Upper lobe of left lung (tissue), 6 donors: ENCODE measurements around the gene MTCL1. TPM values are rescaled to one million over a fixed set of nuclear protein-coding genes. Genes with fewer than 3 reads are reported as not detected.

Source experiments
- ATAC-seq, 2 donors: fragments of 200-7000 bp; cut with Tn5 transposase; one replicate each; pipeline ENCODE4 v1.9.1; 2022; ENCODE audit warnings: mild to moderate bottlenecking in 2 of 2, moderate library complexity in 2 of 2; ENCODE audit not compliant: low FRiP score in 2 of 2
- DNase-seq, 2 donors: peaks; one replicate each; pipeline ENCODE4 v3.0.0-alpha.2; 2019 to 2020
- H3K27ac ChIP-seq, 4 donors: fragments of 200-600 bp; sonication (generic); one replicate each; pipeline ENCODE4 v1.5.1; 2016 to 2019
- H3K27me3 ChIP-seq, 4 donors: fragments of 200-600 bp; sonication (generic); one replicate each; pipeline ENCODE4 v1.5.1; 2017 to 2019
- H3K36me3 ChIP-seq, 4 donors: fragments of 200-600 bp; sonication (generic); one replicate each; pipeline ENCODE4 v1.5.1; 2016 to 2019
- H3K4me1 ChIP-seq, 4 donors: fragments of 200-600 bp; sonication (generic); one replicate each; pipeline ENCODE4 v1.5.1; 2018 to 2019
- H3K4me3 ChIP-seq, 4 donors: fragments of 200-600 bp; sonication (generic); one replicate each; pipeline ENCODE4 v1.5.1; 2017 to 2019; ENCODE audit warnings: mild to moderate bottlenecking in 2 of 4, moderate library complexity in 1 of 4
- H3K9me3 ChIP-seq, 4 donors: fragments of 200-600 bp; sonication (generic); one replicate each; pipeline ENCODE4 v1.5.1; 2018 to 2019
- EP300 ChIP-seq, 4 donors: sonication (generic); formaldehyde crosslinking; IDR thresholded peaks; one replicate each; pipeline ENCODE4 v1.5.1; 2017; ENCODE audit warnings: antibody characterized with exemption in 4 of 4, control low read depth in 2 of 4
- POLR2A ChIP-seq, 4 donors: fragments of 450-650 bp; IDR thresholded peaks; one replicate each; pipeline ENCODE4 v1.5.1; 2016 to 2017; ENCODE audit warnings: antibody characterized with exemption in 4 of 4, mild to moderate bottlenecking in 2 of 4
- POLR2AphosphoS5 ChIP-seq, 2 donors: sonication (generic); formaldehyde crosslinking; IDR thresholded peaks; one replicate each; pipeline ENCODE4 v1.5.1; 2017; ENCODE audit warnings: antibody characterized with exemption in 2 of 2
- WGBS, 2 donors: methylation state at CpG; one replicate each; pipeline ENCODE4 v1.1.5; 2017 to 2018; 5-methylcytosine and 5-hydroxymethylcytosine counted together
- total RNA-seq, 6 donors: library from RNA; depleted of rRNA in 4 of 6; stranded (reverse); fragments of >200 nt in 4 of 6; gene quantifications; one replicate each; pipeline versions ENCODE4 v1.1.0 to v1.2.1, GENCODE V29; 2016 to 2021
- TF ChIP-seq, protein P1 (sequence below), 6 experiments: fragments of 450-650 bp in 4 of 6; fragments of 200-600 bp in 2 of 6; sonication (generic) in 2 of 6; IDR thresholded peaks; one replicate each; pipeline ENCODE4 v1.5.1; 2016 to 2019; ENCODE audit warnings: antibody characterized with exemption in 6 of 6
- donor health status: DM: no; HTN: no; CAD: no; lungs with moderate emphysema.
- donor health status: DM: no; HTN: yes; CAD: no; lungs with severe emphysema.

MTCL1 gene
- total RNA-seq, 6 donors from 2014 or later: 4.5 to 17.9 (median 8.1) TPM

GRCh38 chr18:8845506-8845905, 140.2 kb downstream of the MTCL1 start:
- Histone ChIP-seq H3K36me3 (no peaks in the 10 kb centered on the region), H3K4me3 (no peak overlapping the region), H3K9me3 (no peaks in the 10 kb centered on the region), H3K27me3 (no peaks in the 10 kb centered on the region), H3K27ac (no peak overlapping the region), H3K4me1 (peaks cover 0 to 6% (median 4%) of the 10 kb centered on the region in 4 donors)
- TF ChIP-seq, protein P1, sequence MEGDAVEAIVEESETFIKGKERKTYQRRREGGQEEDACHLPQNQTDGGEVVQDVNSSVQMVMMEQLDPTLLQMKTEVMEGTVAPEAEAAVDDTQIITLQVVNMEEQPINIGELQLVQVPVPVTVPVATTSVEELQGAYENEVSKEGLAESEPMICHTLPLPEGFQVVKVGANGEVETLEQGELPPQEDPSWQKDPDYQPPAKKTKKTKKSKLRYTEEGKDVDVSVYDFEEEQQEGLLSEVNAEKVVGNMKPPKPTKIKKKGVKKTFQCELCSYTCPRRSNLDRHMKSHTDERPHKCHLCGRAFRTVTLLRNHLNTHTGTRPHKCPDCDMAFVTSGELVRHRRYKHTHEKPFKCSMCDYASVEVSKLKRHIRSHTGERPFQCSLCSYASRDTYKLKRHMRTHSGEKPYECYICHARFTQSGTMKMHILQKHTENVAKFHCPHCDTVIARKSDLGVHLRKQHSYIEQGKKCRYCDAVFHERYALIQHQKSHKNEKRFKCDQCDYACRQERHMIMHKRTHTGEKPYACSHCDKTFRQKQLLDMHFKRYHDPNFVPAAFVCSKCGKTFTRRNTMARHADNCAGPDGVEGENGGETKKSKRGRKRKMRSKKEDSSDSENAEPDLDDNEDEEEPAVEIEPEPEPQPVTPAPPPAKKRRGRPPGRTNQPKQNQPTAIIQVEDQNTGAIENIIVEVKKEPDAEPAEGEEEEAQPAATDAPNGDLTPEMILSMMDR (IDR thresholded peaks at IDR 0.05): no peak
- TF ChIP-seq EP300 (IDR thresholded peaks at IDR 0.05) (no peak), POLR2A (IDR thresholded peaks at IDR 0.05) (no peak), POLR2AphosphoS5 (IDR thresholded peaks at IDR 0.05) (no peak)
- 93 to 95% methylated on average over 7 of the region's 7 CpGs for WGBS, 2 donors
- ATAC-seq: no peak
- no peak for DNase-seq

- Histone ChIP-seq H3K9me3 (no peaks in the 10 kb centered on the region), H3K36me3 (no peaks in the 10 kb centered on the region), H3K4me3 (no peak overlapping the region), H3K27me3 (no peaks in the 10 kb centered on the region), H3K27ac (no peak overlapping the region), H3K4me1 (peaks cover 0 to 6% (median 4%) of the 10 kb centered on the region in 4 donors)
- WGBS, 2 donors: 61 to 64% methylated on average over 6 of the region's 6 CpGs
- ATAC-seq (peak in 1 of 2 donors; percentile 85), DNase-seq (peak in 1 of 2 donors; percentile 42)
- no peak for TF ChIP-seq POLR2AphosphoS5 (IDR thresholded peaks at IDR 0.05)
- no peak for TF ChIP-seq POLR2A (IDR thresholded peaks at IDR 0.05)
- TF ChIP-seq, protein P1 (IDR thresholded peaks at IDR 0.05): no peak
- TF ChIP-seq EP300 (IDR thresholded peaks at IDR 0.05): no peak
Observed at GRCh38 chr18:8847066-8847755, 141.9 kb downstream of the MTCL1 start.

DNA sequence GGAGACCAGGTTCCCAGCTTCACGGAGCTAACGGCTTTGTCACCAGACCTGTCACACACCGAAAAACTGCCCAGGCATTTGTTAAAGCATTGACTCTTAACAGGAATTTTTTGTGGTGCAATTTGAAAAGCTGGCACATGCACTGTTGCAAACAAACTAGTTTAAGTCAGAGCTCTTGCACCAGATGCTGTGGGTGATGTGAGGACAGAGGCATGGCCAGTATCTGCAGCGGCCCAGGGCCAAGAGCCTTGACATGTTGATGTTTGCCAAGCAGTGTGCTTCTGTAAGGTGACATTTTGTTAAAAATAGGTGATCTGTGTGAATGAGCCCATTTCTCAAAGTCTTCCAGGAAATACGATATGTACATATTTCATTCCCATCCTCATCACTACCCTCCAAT, 142.5 kb downstream of the MTCL1 start:
- H3K27me3 ChIP-seq: no peaks in the 10 kb centered on the region
- no peaks in the 10 kb centered on the region for H3K9me3 ChIP-seq
- no peaks in the 10 kb centered on the region for H3K36me3 ChIP-seq
- no peak overlapping the region for H3K4me3 ChIP-seq
- 70 to 75% methylated on average over 5 of the region's 5 CpGs for WGBS, 2 donors
- H3K27ac ChIP-seq: no peak overlapping the region
- peak in 1 of 2 donors; percentile 4 for ATAC-seq
- DNase-seq: no peak
- TF ChIP-seq POLR2AphosphoS5 (IDR thresholded peaks at IDR 0.05): no peak
- no peak for TF ChIP-seq EP300 (IDR thresholded peaks at IDR 0.05)
- TF ChIP-seq, protein P1 (IDR thresholded peaks at IDR 0.05): no peak
- TF ChIP-seq POLR2A (IDR thresholded peaks at IDR 0.05): no peak
- H3K4me1 ChIP-seq: peaks cover 0 to 6% (median 4%) of the 10 kb centered on the region in 4 donors

DNA sequence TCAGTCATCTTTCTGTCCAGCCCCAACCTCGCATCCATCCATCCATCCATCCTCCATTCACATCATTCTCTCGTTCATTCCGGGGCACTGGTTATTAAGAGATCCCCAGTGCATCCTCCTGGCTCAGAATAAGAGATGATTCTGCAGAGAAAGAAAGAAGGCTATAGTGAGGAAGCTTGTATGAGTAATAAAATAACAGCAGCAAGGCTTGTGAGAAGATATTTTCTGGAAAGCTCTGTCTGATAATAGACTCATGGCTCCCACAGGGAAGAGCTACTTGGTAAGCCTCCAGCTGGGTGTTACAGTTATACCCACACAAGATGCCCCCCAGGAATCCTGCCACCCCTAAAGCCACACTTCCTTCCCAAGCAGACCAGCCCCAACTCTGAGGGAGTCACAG, 143.2 kb downstream of the MTCL1 start:
- Histone ChIP-seq H3K4me3 (no peak overlapping the region), H3K36me3 (no peaks in the 10 kb centered on the region), H3K27me3 (no peaks in the 10 kb centered on the region), H3K9me3 (no peaks in the 10 kb centered on the region), H3K27ac (no peak overlapping the region), H3K4me1 (peaks cover 0 to 6% (median 4%) of the 10 kb centered on the region in 4 donors)
- no peak for TF ChIP-seq EP300 (IDR thresholded peaks at IDR 0.05)
- TF ChIP-seq POLR2A (IDR thresholded peaks at IDR 0.05): no peak
- 84 to 93% methylated on average over 3 of the region's 3 CpGs for WGBS, 2 donors
- no peak for DNase-seq
- ATAC-seq: peak in 1 of 2 donors; percentile 40

DNA sequence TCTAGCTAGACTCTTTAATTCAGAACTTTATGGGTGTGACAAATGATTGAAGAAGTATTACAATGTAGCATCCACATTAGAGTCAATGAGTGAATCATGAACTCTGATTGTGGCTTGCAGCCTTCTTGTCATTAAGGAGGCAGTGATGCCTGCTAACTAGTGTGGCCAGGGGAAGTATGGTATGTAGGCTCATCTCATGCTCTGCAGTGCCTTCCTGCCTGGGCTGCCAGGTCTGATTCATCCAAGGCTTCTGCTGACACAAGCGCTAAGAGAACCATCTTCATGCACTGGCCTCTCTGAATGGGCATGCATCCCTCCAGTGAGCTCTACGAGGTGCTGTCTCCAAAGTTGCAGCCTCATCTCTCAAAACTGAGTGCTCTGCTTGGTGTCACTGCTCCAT, 144.3 kb downstream of the MTCL1 start:
- Histone ChIP-seq H3K4me1 (peaks cover 0 to 6% (median 4%) of the 10 kb centered on the region in 4 donors), H3K9me3 (no peaks in the 10 kb centered on the region), H3K36me3 (no peaks in the 10 kb centered on the region), H3K4me3 (no peak overlapping the region), H3K27ac (no peak overlapping the region), H3K27me3 (no peaks in the 10 kb centered on the region)
- ATAC-seq (no peak), DNase-seq (no peak)
- WGBS, 2 donors: 84% methylated on average over 2 of the region's 2 CpGs; no CpG with 5 or more reads in 1 of the 2 donors
- TF ChIP-seq POLR2AphosphoS5 (IDR thresholded peaks at IDR 0.05) (no peak), EP300 (IDR thresholded peaks at IDR 0.05) (no peak), POLR2A (IDR thresholded peaks at IDR 0.05) (no peak)
- TF ChIP-seq, protein P1 (IDR thresholded peaks at IDR 0.05): no peak
